Hepatocyte (in vitro differentiated cells): ENCODE measurements around the gene AHSG. TPM values are rescaled to one million over a fixed set of nuclear protein-coding genes. Genes with fewer than 3 reads are reported as not detected.

Experiments
- DNase-seq: peaks from one replicate; pipeline ENCODE4 v3.0.0-alpha.2; 2016; ENCODE audit warnings: low spot score
- H2AFZ ChIP-seq: fragments of 200-600 bp; sonication (generic); 2 replicates; pipeline ENCODE4 v1.6.0; 2016; ENCODE audit warnings: antibody characterized with exemption, mild to moderate bottlenecking
- H3K27ac ChIP-seq: fragments of 200-600 bp; sonication (generic); 2 replicates; pipeline ENCODE4 v1.5.1; 2016; ENCODE audit warnings: mild to moderate bottlenecking
- H3K27me3 ChIP-seq: fragments of 200-600 bp; sonication (generic); 2 replicates; pipeline ENCODE4 v1.6.1; 2016
- H3K36me3 ChIP-seq: fragments of 200-600 bp; sonication (generic); replicated peaks from 2 replicates; pipeline ENCODE4 v1.5.1; 2016; ENCODE audit warnings: low read depth; ENCODE audit not compliant: insufficient read depth
- H3K4me1 ChIP-seq: fragments of 200-600 bp; sonication (generic); 2 replicates; pipeline ENCODE4 v1.5.1; 2016; ENCODE audit warnings: mild to moderate bottlenecking, moderate library complexity; ENCODE audit not compliant: insufficient read depth
- H3K4me2 ChIP-seq: fragments of 200-600 bp; sonication (generic); 2 replicates; pipeline ENCODE4 v1.6.0; 2016
- H3K4me3 ChIP-seq: fragments of 200-600 bp; sonication (generic); 2 replicates; pipeline ENCODE4 v1.5.1; 2016; ENCODE audit warnings: mild to moderate bottlenecking
- H3K79me2 ChIP-seq: fragments of 200-600 bp; sonication (generic); 2 replicates; pipeline ENCODE4 v1.6.0; 2017; ENCODE audit warnings: mild to moderate bottlenecking
- H3K9me2 ChIP-seq: fragments of 200-600 bp; sonication (generic); replicated peaks from 2 replicates; pipeline ENCODE4 v1.6.0; 2017; ENCODE audit warnings: mild to moderate bottlenecking; ENCODE audit not compliant: insufficient read depth
- H3K9me3 ChIP-seq: fragments of 200-600 bp; sonication (generic); 2 replicates; pipeline ENCODE4 v1.5.1; 2016; ENCODE audit warnings: low read depth, mild to moderate bottlenecking
- H4K20me1 ChIP-seq: fragments of 200-600 bp; sonication (generic); 2 replicates; pipeline ENCODE4 v1.6.0; 2016; ENCODE audit warnings: mild to moderate bottlenecking; ENCODE audit not compliant: insufficient read depth, poor library complexity, severe bottlenecking
- CTCF ChIP-seq: fragments of 200-600 bp; sonication (generic); IDR thresholded peaks from 2 replicates; pipeline ENCODE4 v1.5.1; 2016; ENCODE audit warnings: antibody characterized with exemption, mild to moderate bottlenecking; ENCODE audit not compliant: poor library complexity
- EZH2 ChIP-seq: fragments of 200-600 bp; sonication (generic); IDR thresholded peaks from 2 replicates; pipeline ENCODE4 v1.6.1; 2016; ENCODE audit warnings: antibody characterized with exemption, mild to moderate bottlenecking, borderline replicate concordance
- EZH2phosphoT487 ChIP-seq: fragments of 200-600 bp; sonication (generic); IDR thresholded peaks from one replicate; pipeline ENCODE4 v1.6.1; 2018; ENCODE audit warnings: antibody characterized with exemption, mild to moderate bottlenecking, low read depth, moderate library complexity; ENCODE audit not compliant: unreplicated experiment, severe bottlenecking
- WGBS: methylation state at CpG from one replicate; pipeline ENCODE4 v1.1.6; 2016; ENCODE audit warnings: low lambda C conversion rate; ENCODE audit errors: missing lambda C conversion rate; 5-methylcytosine and 5-hydroxymethylcytosine counted together
- polyA plus RNA-seq: library from polyadenylated mRNA; unstranded; fragments of >200 nt; fragmentation: Nextera tagmentation; extraction: Ambion mirVana; gene quantifications from 2 replicates; pipeline ENCODE4 v1.2.1, GENCODE V29; 2016
- total RNA-seq: library from RNA; depleted of rRNA; stranded (reverse); fragments of >200 nt; gene quantifications from 2 replicates; pipeline ENCODE4 v1.2.3, GENCODE V29; 2014

The AHSG gene
- total and polyA plus RNA-seq, 2 experiments from 2014 or later, result 559 to 568 TPM

DNA sequence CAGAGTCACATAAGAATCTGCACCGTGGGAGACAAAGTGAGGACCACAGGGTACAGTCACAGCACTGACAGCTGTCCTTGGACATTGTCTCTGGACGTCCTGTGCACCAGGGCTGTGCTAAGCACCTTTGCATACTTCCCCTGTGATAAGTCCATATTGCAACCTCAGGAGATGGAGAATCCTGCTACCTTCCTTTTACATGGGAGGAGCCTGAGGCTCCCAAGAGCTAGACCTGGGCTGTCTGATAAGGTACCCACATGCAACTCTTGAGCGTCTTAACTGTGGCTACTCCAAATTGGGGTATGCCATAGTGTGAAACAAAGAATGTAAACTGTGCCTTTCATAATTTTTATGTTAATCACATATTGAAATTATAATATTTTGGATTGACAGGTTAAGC is 24.8 kb downstream of the AHSG start:
- H3K4me1 ChIP-seq, result no peaks in the 10 kb centered on the region
- no peaks in the 10 kb centered on the region for H3K36me3 ChIP-seq
- TF ChIP-seq EZH2 (no peak), CTCF (no peak), EZH2phosphoT487 (no peak)
- 71% methylated on average over 3 of the region's 3 CpGs for WGBS
- no peak overlapping the region for H3K4me2 ChIP-seq
- no peak overlapping the region for H3K27ac ChIP-seq
- no peak overlapping the region for H2AFZ ChIP-seq
- H3K4me3 ChIP-seq, result no peak overlapping the region
- DNase-seq, result no peak
- no peaks in the 10 kb centered on the region for H4K20me1 ChIP-seq
- no peaks in the 10 kb centered on the region for H3K9me2 ChIP-seq
- no peaks in the 10 kb centered on the region for H3K9me3 ChIP-seq
- H3K79me2 ChIP-seq, result no peaks in the 10 kb centered on the region
- no peaks in the 10 kb centered on the region for H3K27me3 ChIP-seq

DNA sequence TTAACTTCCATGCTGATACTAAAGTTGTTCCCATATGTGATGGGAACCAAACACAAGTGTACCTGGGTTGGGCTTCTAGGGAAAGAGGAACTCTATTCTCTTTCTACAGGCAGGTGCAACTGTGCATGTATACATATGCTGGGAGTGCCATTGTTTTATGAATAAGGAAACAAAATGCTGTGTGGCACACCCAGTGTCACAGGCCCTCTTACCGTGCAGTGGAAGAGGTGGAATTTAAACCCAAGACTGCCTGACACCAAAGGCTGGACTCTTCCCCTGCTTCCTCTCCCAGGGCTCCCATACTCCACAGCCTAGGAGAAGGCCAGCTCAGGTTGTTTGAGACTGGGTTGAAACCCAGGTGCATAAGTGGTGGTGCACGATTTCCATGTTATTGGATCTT is 25.4 kb downstream of the AHSG start:
- no peaks in the 10 kb centered on the region for H3K4me1 ChIP-seq
- no peaks in the 10 kb centered on the region for H3K36me3 ChIP-seq
- H4K20me1 ChIP-seq, result no peaks in the 10 kb centered on the region
- no peaks in the 10 kb centered on the region for H3K27me3 ChIP-seq
- H3K27ac ChIP-seq, result no peak overlapping the region
- WGBS, result 83% methylated on average over 2 of the region's 2 CpGs
- H3K9me3 ChIP-seq, result no peaks in the 10 kb centered on the region
- no peak overlapping the region for H2AFZ ChIP-seq
- no peak overlapping the region for H3K4me2 ChIP-seq
- H3K9me2 ChIP-seq, result no peaks in the 10 kb centered on the region
- no peaks in the 10 kb centered on the region for H3K79me2 ChIP-seq
- DNase-seq, result no peak
- no peak overlapping the region for H3K4me3 ChIP-seq
- TF ChIP-seq EZH2 (no peak), EZH2phosphoT487 (no peak), CTCF (no peak)

DNA sequence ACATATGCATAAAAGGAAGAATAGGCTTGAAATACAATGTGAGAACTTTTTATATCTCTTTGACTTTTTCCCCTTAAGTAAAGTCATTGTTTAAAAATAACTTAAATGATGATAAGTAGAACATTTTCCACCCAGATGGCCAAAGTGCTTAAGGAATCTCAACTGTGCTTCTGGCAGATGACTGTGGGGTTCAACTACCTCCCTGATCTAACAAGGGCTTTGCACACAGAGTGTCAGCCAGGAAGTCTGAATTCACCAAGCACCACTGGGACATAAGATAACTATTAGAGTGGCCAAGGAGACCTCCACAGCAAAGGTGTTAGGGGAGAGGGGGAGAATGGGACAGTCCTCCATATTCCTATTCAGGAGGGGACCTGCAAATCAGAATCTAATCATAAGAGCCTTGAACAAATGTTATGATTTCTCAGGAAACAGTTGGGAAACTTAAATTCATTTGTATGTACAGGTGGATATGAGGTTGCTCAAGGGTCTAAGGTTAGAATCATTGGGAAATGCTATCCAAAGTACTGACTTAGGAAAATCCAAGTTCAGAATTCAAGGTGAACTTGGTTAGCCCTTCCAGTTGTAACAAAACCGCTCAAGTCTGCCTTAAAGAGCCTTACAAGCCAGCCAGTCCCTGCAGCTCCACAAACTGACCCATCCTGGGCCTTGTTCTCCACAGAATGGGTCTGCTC is 27.1 kb downstream of the AHSG start, which contains the start of gene FETUB:
TSS of gene FETUB (plus strand) at position 622 of the 695 bp plus-strand sequence. CDS start at position 684, 62 bp downstream.
- Histone ChIP-seq H3K79me2 (no peaks in the 10 kb centered on the region), H3K27ac (no peak within 1 kb of the TSS), H2AFZ (no peak within 1 kb of the TSS), H3K9me2 (no peaks in the 10 kb centered on the region), H3K9me3 (no peaks in the 10 kb centered on the region), H4K20me1 (no peaks in the 10 kb centered on the region), H3K36me3 (no peaks in the 10 kb centered on the region), H3K4me1 (no peaks in the 10 kb centered on the region), H3K4me2 (no peak within 1 kb of the TSS), H3K27me3 (no peaks in the 10 kb centered on the region), H3K4me3 (no peak within 1 kb of the TSS)
- TF ChIP-seq CTCF, result no peak
- no peak for TF ChIP-seq EZH2phosphoT487
- DNase-seq, result no peak
- WGBS, result 100% methylated on average over 1 of the region's 1 CpG

DNA sequence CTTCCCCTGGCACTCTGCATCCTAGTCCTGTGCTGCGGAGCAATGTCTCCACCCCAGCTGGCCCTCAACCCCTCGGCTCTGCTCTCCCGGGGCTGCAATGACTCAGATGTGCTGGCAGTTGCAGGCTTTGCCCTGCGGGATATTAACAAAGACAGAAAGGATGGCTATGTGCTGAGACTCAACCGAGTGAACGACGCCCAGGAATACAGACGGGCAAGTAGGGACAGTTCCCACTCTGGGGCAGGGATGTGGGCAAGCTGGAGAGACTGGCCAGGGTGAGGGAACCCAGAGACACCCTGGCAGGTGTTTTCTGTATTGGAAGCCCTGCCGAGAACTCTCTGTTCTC is 27.6 kb downstream of the AHSG start:
- H3K4me1 ChIP-seq, result no peaks in the 10 kb centered on the region
- no peaks in the 10 kb centered on the region for H3K9me3 ChIP-seq
- TF ChIP-seq CTCF, result no peak
- no peak overlapping the region for H2AFZ ChIP-seq
- H4K20me1 ChIP-seq, result no peaks in the 10 kb centered on the region
- H3K27ac ChIP-seq, result no peak overlapping the region
- no peak overlapping the region for H3K4me2 ChIP-seq
- H3K27me3 ChIP-seq, result no peaks in the 10 kb centered on the region
- H3K9me2 ChIP-seq, result no peaks in the 10 kb centered on the region
- 58% methylated on average over 9 of the region's 9 CpGs for WGBS
- DNase-seq, result no peak
- H3K79me2 ChIP-seq, result no peaks in the 10 kb centered on the region
- H3K4me3 ChIP-seq, result no peak overlapping the region
- no peaks in the 10 kb centered on the region for H3K36me3 ChIP-seq
